WERI-Rb-1 (cell line): ENCODE measurements around the gene FAIM2.

ENCODE experiments used
- DNase-seq: peaks from one replicate; pipeline ENCODE4 v3.0.0-alpha.2; 2020
- H3K27ac ChIP-seq: fragments of 250-450 bp; sonication (Bioruptor Pico); 2 replicates; pipeline ENCODE4 v1.5.1; 2020; ENCODE audit warnings: mild to moderate bottlenecking, moderate library complexity
- H3K27me3 ChIP-seq: fragments of 250-450 bp; sonication (Bioruptor Pico); 2 replicates; pipeline ENCODE4 v1.5.1; 2021; ENCODE audit warnings: mild to moderate bottlenecking, low read depth, moderate library complexity; ENCODE audit not compliant: insufficient read depth, severe bottlenecking
- H3K36me3 ChIP-seq: fragments of 250-450 bp; sonication (Bioruptor Pico); 2 replicates; pipeline ENCODE4 v1.5.1; 2020; ENCODE audit warnings: mild to moderate bottlenecking, moderate library complexity
- H3K4me3 ChIP-seq: 2 replicates; pipeline ENCODE4 v1.5.1; 2011; ENCODE audit warnings: low read depth, mild to moderate bottlenecking, control low read depth, low read length
- H3K9me3 ChIP-seq: fragments of 250-450 bp; sonication (Bioruptor Pico); 2 replicates; pipeline ENCODE4 v1.5.1; 2021; ENCODE audit warnings: mild to moderate bottlenecking, moderate library complexity; ENCODE audit not compliant: severe bottlenecking
- TF ChIP-seq, protein P1 (sequence below): IDR thresholded peaks from 2 replicates; pipeline ENCODE4 v1.5.1; 2011; ENCODE audit warnings: low read depth, mild to moderate bottlenecking, control low read depth, inconsistent platforms, low read length

FAIM2 gene

DNA sequence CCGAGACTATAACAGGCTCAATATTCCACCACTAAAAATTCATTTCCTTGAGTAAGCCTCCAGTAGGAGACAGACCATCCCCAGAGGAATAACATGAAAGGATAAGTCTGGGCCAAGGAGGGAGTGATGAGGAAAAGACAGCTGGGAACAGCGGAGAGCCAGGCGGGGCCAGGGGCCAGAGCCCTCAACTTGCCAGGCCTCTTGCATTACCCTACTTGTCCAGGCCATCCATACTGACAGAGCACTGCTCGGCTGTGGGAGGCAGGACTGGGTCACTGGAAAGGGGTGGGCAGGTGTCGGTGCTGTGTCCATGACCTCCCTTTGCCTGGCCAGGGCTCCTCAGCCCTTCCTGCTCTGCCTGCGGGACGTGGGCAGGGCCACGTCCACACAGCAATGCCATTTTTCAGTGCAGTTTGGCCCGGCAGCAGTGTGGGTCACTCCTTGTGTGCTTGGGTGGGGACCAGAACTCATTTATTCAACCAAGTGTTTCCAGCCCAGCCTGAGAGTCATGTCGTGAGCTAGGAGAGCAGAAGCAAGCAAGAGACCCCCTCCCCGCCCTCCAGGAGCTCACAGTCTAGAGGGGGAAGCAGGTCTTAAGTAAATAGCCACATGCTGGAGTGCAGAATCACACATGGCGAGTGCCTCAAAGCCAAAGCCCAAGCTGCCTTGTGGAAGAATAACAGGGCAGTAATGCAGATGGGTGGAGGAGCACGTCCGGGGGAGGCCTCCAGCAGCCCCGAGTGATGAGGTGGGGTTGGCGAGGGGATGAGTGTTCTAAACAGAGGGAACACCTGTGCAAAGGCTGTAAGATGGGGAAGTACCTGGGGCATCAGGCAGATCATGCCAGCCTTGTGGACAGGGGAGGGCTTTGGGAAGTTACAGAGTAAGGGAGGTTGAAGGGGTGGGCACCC is 8.9 kb upstream of the FAIM2 start:
- Histone ChIP-seq H3K27ac (no peak overlapping the region), H3K9me3 (no peaks in the 10 kb centered on the region), H3K4me3 (no peak overlapping the region), H3K27me3 (no peaks in the 10 kb centered on the region), H3K36me3 (no peaks in the 10 kb centered on the region)
- TF ChIP-seq, protein P1, sequence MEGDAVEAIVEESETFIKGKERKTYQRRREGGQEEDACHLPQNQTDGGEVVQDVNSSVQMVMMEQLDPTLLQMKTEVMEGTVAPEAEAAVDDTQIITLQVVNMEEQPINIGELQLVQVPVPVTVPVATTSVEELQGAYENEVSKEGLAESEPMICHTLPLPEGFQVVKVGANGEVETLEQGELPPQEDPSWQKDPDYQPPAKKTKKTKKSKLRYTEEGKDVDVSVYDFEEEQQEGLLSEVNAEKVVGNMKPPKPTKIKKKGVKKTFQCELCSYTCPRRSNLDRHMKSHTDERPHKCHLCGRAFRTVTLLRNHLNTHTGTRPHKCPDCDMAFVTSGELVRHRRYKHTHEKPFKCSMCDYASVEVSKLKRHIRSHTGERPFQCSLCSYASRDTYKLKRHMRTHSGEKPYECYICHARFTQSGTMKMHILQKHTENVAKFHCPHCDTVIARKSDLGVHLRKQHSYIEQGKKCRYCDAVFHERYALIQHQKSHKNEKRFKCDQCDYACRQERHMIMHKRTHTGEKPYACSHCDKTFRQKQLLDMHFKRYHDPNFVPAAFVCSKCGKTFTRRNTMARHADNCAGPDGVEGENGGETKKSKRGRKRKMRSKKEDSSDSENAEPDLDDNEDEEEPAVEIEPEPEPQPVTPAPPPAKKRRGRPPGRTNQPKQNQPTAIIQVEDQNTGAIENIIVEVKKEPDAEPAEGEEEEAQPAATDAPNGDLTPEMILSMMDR = no peak
- DNase-seq = no peak

DNA sequence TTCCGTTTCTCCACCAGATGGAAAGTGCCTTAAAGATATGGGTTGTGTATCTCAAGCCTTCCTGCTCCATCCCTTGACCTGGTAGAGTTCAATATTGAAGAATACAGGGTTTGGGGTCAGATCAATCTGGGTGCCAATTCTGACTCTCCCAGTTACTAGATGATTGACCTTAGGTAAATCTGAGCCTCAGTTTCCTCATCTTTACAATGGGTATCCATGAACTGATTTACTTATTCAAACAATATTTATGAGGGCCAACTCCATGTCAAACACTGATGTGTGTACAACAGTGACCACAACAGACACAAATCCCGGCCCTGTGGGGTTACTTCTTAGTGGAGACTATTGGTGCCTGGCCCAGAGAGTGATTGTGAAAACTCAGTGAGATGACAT is 7.5 kb upstream of the FAIM2 start:
- Histone ChIP-seq H3K4me3 (no peak overlapping the region), H3K36me3 (no peaks in the 10 kb centered on the region), H3K27ac (no peak overlapping the region), H3K27me3 (no peaks in the 10 kb centered on the region), H3K9me3 (no peaks in the 10 kb centered on the region)
- DNase-seq = no peak
- TF ChIP-seq, protein P1 = no peak

DNA sequence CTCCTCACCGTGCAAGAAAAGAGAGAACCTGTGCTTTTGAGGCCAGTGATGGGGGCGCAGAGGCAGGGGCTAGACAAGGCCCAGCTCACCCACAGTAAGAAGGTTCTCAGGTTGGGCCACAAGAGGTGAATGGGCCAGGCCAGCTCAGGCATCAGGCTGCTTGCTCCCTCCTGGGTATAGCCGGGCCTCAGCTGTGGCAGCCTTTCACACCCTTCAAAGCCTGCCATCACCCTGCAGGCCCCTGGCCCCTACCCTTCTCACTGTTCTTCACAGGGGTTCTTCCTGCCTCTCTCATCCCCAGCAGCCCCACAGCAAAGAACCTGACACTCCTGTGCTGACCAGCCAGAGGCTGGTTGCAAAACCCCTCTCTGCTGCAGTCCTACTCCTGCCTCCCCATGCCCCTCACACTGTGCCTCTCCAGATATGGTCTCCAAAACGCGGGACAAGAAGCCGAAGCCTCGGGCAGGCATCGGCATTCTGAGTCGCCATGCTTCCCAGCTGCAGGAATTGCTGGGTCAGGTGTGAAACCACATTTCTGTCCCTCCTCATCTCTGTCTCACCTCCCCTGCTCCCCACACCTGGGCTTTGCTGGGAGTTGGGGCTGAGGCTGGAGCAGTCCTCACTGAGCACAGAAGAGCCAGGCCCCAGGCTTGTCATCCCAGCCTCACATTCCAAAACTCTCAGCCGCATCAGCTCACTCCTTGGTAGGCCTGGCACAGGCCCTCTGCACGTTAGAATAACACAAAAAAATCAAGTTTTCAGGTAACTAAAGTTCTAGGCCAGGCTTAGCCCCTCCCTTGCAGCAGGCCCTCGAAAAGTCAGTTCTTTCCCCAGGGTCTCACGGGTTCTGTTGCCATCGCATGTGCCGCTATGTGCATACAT is 6.9 kb upstream of the FAIM2 start:
- H3K27me3 ChIP-seq = no peaks in the 10 kb centered on the region
- no peaks in the 10 kb centered on the region for H3K36me3 ChIP-seq
- TF ChIP-seq, protein P1 = no peak
- no peak overlapping the region for H3K4me3 ChIP-seq
- no peak for DNase-seq
- no peaks in the 10 kb centered on the region for H3K9me3 ChIP-seq
- no peak overlapping the region for H3K27ac ChIP-seq

DNA sequence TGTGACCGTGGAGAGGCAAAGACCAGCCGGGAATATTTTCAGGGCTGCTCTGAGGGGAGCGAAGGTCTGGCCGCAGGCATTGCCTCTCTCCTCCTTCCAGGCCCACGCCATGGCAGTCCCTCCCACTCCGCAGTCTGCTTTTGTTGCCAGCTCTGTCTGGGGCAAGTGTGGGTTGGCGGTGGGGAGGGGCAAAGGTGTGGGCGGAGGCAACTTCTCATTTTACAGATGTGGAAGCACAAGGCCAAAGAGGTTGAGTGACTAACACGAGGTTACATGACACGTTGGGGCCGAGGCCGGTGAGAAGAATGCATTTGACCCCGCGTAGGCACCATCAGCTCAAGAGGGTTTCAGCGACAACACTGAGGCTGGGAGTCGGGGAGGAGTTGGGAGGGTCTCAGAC is 6.1 kb upstream of the FAIM2 start:
- no peak overlapping the region for H3K27ac ChIP-seq

DNA sequence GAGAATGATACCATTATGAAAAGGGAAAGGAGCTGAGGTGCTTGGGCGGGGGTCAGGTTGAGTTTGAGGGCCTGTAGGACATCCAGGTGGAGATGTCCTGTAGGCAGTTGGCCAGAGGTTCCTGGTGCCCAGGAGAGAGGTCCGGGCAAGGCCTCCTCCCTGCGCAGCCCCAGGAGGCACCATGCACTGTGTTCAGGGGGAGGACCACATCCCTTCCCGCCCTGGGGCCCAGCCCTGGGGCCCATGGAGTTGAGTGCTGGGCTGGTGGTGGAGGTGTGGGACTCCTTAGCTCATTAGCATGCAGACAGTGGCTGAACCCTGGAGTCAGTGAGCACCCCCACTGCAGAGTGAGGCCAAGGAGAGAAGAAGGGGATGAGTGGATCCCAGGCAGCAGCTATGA is 5.7 kb upstream of the FAIM2 start:
- Histone ChIP-seq H3K9me3 (no peaks in the 10 kb centered on the region), H3K4me3 (no peak overlapping the region), H3K27ac (no peak overlapping the region), H3K27me3 (no peaks in the 10 kb centered on the region), H3K36me3 (no peaks in the 10 kb centered on the region)
- no peak for DNase-seq
- TF ChIP-seq, protein P1 = no peak

More for the DNA sequence above, 6.1 kb upstream of the FAIM2 start:
- DNase-seq = no peak
- Histone ChIP-seq H3K4me3 (no peak overlapping the region), H3K27me3 (no peaks in the 10 kb centered on the region), H3K36me3 (no peaks in the 10 kb centered on the region), H3K9me3 (no peaks in the 10 kb centered on the region)
- TF ChIP-seq, protein P1 = no peak
